ENCODE data around the gene EXOSC7.
"Not testable (repeated sequence)": the region's sequence is repeated elsewhere in the genome, so short reads cannot be mapped to it uniquely, and the experiment has no call there.

EXOSC7 gene

GRCh38 chr3:45026038-45026437, 50.0 kb downstream of the EXOSC7 start, which contains the start of gene CLEC3B:
CLEC3B (plus strand) TSS chr3:45026303; CDS start chr3:45026363, 60 bp downstream.
- no peak for DNase-seq

DNA sequence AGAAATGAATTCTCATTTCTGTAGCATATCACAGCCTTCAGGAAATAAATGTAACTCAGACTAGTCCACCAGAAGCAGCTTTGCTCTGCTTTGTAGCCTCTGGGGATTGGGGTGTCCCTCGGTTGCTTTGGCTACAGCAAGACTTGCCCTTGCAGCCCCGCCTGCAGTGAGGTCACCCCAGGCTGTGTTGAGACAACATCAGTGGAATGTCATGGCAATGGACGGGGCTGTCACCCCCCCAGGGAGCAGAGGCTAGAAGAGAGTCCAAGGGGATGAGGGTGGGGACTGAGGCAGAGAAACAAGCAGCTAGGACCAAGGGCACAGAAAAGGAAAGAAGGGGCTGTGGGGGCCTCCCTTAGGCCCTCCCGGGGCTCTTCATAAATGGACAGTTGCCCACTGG, 50.9 kb downstream of the EXOSC7 start:
- no peak for DNase-seq

- no peak for DNase-seq
Measured at GRCh38 chr3:45027441-45027840, 51.4 kb downstream of the EXOSC7 start.

GRCh38 chr3:45029216-45029615, 53.2 kb downstream of the EXOSC7 start:
- DNase-seq: no peak

DNA sequence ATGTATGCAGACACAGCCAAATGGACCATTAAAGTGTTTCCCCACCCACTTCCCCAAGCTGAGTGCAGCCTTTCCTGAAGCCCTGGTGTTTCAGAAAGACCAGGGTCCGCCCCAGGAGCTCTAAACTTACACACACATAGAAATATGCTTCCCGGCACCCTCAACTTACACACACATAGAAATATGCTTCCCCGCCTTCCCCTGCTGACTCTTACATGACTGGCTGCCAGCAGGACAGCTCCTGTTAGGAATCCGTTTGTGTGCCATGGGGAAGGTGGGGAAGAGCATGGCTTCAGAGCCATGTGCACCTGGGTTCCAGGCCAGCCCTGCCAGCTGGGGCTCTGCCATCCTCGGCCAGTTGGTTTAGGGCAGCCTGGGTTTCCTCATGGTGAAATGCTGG, 53.6 kb downstream of the EXOSC7 start:
- no peak for DNase-seq

- no peak for DNase-seq
Measured at GRCh38 chr3:45031531-45031930, 55.5 kb downstream of the EXOSC7 start.

DNA sequence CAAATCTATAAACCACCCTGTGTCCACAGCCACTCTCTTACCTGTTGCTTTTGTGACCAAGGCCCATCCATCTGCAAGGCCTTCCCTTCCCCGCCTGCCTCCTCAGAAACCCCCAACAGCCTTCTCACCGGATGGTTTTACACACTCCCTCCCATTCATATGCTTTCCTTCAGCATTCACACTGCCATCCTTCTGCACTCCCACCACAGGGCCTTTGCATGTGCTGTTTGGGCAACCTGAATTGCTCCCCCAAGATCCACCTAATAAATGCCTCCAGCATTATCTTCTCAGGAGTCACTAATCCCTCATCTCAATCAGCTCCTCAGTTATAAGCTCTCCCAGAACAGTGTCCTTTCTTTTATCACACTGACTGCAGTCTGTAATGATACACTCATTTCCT, 56.1 kb downstream of the EXOSC7 start:
- DNase-seq: no peak

DNA sequence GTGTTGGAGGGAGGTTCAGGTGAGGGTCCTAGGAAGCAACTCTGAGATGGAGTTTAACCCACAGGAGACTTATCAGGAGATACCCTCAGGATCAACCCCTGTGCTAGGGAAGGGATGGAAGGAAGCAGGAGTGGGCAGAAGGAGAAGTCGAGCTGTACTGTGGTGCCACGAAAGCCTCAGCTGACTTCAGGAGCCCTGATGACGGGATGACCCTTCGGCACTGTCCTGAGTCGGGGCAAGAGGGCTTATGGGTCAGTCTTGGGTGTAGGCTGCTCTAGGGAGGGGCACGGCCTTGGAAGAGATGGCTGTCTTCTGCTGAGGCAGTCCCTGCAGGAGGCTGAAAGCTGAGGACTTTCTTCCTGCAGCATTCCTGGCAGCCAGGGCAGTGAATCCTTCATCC, 57.7 kb downstream of the EXOSC7 start:
- no peak for DNase-seq

- peak; percentile 93 for DNase-seq
Measured at GRCh38 chr3:45034612-45035252, 58.7 kb downstream of the EXOSC7 start.

GRCh38 chr3:45035441-45036301, 59.6 kb downstream of the EXOSC7 start:
- DNase-seq: no peak

- peak; percentile 94 for DNase-seq
Measured at GRCh38 chr3:45037720-45038455, 61.8 kb downstream of the EXOSC7 start.

DNA sequence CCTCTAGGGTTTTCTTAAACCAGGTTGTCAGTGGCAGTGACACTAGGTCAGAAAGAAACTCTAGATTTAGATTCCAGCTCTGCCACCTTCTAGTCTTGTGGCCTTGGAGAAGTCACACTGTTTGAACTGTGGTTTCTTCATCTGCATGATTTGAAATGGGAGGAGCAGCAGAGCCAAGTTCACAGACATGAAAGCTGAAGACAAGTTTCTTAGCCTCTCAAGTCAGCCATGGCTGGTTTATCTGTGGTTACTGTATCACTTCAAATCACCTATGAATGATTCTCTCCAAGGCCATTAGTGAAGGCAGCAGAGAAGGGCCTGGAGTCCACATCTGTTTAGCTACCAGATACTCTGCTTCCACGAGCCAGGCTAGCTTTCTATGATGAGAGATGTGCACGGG, 65.6 kb downstream of the EXOSC7 start:
- DNase-seq: no peak

DNA sequence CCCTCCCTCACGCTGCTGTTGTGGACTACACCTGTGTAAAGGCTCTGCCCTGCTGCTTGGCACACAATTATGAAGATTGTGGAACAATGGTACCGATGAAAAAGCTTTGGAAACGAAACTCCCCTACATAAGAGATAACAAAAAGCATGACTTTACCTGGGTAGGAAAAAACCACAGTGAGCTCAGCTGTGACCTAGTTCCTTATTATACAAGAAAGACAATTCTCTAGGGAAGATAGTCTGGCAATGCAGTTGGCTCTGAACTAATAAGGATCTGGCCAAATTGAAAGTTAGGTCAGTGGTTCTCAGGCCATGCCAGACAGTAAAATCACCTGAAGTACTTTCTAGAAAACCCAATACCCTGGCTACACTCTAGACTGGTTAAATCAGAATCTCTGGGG, 66.1 kb downstream of the EXOSC7 start:
- DNase-seq: no peak

DNA sequence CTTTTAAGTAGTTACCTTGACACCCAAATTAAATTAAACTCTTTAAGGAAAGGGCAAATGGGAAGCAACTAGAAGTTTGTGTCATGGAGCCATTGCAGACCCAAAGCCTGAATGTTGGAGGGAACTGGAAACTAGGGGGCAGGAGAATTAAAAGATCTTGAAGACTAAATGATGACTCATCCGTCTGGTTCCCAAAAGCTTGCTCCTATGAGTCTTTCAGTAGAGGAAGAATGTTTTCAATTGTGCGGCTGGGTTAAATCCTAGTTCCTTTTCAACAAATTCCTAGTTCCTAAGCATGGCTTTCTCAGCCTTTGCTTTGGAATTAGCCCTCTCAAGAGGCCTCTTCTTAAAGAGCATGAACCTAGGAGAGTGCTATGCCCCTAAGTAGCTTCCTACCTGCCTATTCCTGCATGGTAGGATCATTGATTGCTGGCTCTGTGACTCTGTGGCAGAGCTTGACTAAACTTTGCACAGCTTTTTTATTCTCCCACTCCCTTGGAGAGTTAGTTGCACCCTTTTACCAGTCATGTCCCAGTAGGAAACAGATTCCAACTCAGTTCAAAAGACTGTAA, 67.8 kb downstream of the EXOSC7 start:
- DNase-seq: no peak

GRCh38 chr3:45048244-45048643, 72.2 kb downstream of the EXOSC7 start:
- DNase-seq: no peak

GRCh38 chr3:45049807-45050206, 73.8 kb downstream of the EXOSC7 start:
- DNase-seq: no peak

DNA sequence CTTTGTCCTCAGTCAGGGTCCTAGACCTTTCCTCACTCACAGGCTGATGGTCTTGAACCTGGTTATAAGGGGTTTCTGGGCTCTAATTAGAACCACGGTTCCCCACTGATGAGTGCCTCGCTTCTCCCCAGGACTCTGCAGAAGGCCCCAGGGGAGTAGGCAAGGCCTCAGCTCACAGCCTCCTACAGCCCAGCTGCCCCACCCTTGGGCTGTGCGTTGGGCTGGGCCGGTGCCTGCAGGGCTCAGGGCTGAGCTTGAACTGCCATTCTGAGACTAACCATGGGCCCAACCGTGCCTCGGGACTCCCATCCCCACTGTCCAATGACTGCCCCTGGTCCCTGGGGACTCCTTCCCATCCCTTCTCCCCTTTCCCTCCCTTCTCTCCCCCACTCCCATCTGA, 75.6 kb downstream of the EXOSC7 start:
- DNase-seq: no peak

- DNase-seq: not testable (repeated sequence)
Measured at GRCh38 chr3:45053805-45054195, 77.8 kb downstream of the EXOSC7 start.

DNA sequence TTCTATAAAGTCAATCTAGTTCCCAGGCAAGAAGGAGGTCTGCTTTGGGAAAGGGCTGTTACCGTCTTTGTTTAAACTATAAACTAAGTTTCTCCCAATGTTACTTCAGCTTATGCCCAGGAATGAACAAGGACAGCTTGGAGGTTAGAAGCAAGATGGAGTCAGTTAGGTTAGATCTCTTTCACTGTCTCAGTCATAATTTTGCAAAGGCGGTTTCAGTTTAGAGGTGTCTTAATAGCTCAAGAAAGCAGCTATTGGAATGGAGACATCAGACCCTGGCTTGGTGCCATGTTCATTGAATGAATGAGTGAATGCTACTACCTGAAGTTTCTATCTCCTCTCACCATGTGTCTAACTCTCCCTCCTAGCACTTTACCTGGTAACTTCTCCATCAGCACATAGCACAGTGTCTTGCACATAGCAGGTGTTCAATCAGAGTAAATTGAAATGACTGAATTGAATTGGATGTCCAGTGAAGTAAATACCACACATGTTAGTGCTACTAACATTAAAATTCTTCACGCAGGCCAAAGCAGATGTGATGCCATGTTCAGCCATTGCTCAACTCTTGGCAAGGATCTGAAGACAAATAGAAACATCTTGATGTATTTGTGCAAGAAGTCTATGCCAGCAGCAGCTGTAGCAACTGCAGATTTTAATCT, 78.3 kb downstream of the EXOSC7 start:
- no peak for DNase-seq

DNA sequence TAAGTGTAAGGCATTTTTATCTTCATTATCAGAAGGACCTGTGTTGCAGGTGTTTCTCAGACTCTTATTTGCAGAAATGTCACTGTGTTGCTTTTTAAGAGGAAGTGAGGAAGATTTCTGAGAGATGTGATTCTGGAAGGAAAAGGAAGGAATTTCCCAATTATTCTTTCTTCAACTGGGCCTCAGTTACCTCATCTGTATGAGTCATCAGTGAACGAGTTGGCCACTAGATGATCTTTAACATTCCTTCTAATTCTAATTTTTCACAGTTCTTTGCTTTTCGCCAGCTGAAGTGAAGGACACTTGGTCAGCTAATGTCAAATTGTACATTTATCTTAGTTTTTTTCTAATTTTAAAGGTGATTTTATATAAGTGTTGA, 79.0 kb downstream of the EXOSC7 start:
- DNase-seq: no peak

DNA sequence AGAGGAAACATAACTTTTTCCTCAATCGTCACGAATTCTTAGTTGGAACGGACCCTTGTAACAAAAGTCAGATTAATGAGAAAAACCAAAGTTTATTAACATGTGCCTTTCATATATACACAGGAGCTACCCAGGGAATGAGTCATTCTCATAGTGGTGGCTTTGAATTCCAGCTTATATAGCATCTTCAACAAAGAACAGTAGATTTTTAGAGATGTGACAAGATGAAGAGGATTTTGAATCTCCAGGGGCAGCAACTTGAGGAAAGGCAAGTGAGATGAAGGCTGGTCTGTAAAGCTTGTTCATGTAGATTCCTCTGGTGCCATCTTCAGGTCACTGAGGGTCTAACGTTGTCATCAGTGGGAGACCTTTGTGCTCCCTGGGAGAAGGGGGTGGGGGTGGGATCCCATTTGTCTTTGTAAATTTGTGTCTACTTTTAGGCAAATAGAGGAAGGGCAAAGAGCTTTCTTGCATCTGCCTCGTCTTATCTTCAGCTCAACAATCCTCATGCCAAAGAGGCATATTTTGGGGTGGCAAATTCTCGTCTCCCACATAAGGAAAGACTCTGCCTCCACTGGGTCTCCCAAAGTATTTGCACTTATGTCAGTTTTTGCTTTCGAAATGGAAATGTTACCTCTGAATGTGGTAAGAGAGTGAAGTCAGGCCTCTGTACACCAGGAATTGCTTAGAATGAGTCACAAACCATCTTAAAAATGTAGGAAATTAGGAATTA, 79.5 kb downstream of the EXOSC7 start:
- no peak for DNase-seq
